8988T (cell line): Measurements from ENCODE around the gene PPA2.
"Not testable (repeated sequence)": the region's sequence is repeated elsewhere in the genome, so short reads cannot be mapped to it uniquely, and the experiment has no call there.

Source experiments
- DNase-seq: peaks from one replicate; pipeline ENCODE4 v3.0.0; 2011

PPA2 gene

DNA sequence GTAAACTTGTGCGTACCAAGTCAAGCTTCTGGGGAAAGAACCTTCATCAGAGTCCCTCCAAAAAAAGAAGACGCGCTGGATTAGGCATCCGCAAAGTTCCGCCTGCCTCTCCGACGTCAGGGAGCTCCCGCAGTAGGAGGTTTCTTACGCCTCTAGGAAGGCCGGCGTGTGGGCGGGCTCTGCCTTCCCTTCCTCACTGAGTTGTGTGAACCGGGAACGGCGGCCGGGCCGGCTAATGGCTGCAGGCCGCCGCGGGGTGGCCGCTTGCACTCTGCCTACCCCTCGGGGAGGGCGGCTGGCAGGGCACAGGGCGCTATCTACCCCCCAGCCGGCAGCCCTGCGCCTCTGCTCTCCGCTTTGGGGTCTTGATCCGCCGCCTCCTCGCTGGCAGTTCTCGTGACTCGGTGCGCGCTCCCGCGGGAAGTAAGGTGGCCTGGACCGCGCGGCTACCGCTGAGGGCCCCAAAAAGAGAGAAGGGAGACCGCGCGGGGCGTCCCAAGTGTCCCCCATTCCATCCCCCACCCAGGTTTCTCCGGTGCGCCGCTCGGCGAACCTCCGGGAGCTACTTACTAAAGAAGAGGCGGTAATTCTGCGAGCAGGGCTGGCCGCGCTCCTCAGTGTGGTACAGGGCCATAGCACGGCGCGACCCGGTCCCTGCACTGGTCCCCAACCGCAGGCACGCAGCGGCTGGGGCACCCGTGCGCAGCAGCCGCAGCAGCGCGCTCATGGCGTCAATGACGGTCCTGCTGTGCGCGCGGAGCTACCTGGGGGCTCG lies at the start of gene PPA2:
TSS of gene PPA2 (minus strand) at position 739 of the 775 bp plus-strand sequence. CDS start at position 727, 12 bp downstream.
- DNase-seq, result peak; percentile 18

DNA sequence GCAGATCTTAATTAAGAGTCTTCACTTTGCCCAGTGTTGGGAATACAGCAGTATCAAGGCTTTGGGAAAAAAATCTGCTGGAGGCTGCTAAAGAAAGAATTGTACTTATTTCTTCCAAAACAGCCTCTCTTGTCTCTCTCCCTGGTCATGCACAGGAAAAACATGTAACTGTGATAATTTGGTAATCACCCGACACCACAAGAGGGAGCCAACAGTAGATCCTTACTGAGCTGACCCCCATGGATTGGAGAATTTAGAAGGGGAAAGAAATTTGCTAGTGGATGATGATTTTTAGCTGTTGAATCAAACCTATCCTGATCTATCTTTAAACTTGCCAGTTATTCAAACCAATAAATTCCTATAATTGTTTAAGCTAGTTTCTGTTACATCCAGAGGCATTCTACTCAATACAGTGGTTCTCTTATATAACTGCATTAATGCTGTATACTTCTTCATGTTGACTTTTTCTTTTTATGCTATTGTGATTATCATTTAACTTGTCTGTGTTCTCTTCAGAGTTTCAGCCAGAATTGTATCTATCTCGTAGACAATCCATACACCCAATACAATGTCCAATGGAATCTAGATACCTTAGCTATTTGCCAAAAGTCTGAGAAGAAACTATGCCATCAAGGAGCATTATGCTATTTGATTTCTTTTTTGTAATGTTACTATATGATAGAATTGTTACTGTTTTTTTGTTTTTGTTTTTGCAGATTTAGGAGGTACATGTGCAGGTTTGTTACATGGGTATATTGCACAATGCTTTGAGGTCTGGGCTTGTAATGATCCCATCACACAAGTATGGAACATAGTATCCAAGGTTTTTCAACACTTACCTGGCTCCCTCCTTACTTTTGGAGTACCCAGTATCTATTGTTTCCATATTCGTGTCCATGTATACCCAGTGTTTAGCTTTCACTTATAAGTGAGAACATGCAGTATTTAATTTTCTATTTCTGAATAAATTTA lies 47.2 kb upstream of the PPA2 start:
- DNase-seq, result peak; percentile 6

GRCh38 chr4:105510245-105510644 lies 36.4 kb upstream of the PPA2 start:
- no peak for DNase-seq

GRCh38 chr4:105509714-105510113 lies 35.9 kb upstream of the PPA2 start:
- DNase-seq, result no peak

- no peak for DNase-seq
Observed at GRCh38 chr4:105509291-105509690, 35.4 kb upstream of the PPA2 start.

DNA sequence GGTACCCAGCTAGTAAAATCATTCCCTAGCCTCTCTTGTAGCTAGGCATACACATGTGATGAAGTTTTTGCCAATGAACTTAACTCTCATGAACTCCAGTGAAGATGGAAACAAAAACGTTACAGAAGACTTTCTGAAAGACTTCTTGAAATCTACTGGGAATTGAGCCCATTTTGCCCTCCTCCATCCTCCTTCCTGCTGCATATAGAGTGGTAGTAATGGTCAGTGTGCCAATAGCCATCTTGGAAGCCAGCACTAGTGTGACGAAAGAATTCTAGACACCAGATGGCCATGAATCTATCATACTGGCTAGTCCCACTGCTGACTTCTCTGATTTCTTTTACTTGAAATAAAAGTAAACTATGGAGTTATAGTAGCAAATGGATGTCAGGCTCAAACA lies 30.9 kb upstream of the PPA2 start:
- DNase-seq, result no peak

- no peak for DNase-seq
Observed at GRCh38 chr4:105503484-105503883, 29.6 kb upstream of the PPA2 start.

- DNase-seq, result no peak
Observed at GRCh38 chr4:105496899-105497298, 23.0 kb upstream of the PPA2 start.

- DNase-seq, result no peak
Observed at GRCh38 chr4:105495667-105496066, 21.8 kb upstream of the PPA2 start.

DNA sequence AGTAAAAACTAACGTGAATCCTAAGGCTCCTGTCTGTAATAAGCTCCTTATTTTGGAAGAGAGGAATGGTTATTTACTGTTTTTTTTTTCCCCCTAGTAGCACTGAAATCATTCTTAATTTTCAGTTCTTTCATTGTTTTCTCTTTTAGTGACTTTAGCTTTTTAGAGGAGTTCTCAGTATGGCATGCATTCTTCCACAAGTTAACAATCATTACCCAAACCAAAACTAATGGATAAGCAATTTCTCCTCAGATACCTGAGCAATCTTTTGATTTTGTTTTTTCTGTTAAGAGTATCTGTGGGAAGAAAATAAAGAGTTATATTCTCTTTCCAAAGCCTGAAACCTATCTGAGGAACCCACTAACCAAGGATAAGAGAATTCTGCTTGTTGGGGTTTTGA lies 16.7 kb upstream of the PPA2 start:
- DNase-seq, result no peak

DNA sequence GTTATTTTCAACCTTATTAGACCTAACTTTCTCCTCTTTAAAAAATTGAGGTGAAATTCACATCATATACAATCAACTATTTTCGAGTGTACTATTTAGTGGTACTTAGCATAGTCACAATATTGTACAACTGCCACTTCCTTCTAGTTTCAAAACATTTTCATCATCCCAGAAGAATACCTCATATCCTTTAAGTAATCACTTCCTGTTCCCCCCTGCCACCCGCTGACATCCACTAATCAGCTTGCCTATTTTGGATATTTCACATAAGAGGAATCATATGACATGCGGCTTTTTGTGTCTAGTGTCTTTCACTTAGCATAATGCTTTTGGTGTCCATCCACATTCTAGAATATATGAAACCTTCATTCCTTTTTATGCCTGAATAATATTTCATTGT lies 10.0 kb upstream of the PPA2 start:
- no peak for DNase-seq

GRCh38 chr4:105474099-105474518 lies 247 bp upstream of the PPA2 start:
- DNase-seq, result peak; percentile 66

DNA sequence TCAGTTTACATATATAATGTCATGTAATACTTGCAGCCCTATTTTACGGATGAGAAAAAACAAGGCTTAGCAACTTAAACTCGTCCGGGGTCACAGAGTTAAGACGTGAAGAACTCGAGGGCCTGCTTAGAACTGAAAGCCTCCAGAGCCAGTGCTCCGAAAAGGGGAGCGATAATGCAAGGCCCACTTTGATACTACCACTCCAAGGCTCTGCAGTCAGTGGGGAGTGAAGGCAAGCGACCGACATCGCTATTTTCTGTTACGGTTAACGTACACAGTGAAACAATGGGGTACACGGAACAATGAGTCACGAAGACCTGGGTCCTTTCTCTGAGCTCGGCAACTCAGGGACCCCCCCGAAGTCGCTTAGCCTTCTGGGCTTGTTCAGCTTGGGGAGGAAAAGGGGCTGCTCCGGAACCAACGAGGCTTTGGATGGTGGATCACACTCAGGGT lies 965 bp downstream of the PPA2 start:
- no peak for DNase-seq

- peak; percentile 14 for DNase-seq
Observed at GRCh38 chr4:105471566-105472176, 2.2 kb downstream of the PPA2 start.

DNA sequence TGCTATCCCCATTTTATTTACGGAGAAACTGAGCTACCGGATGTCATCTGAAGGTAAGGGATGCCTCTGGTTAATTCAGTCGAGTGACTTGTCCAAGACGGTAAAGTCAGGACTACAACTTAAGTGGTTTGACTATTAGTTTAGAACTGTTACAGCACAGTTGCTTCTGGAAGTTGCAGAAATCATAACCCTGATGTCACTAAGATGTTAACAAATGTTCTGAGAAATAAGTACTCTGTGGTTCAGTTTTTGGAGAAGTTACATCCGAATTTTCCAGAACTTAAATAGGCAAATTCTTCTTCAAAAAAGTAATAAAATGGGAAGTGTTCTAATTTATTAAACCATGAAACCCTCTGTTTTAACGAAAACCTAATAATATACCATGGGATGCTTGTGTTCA lies 3.1 kb downstream of the PPA2 start:
- DNase-seq, result no peak

DNA sequence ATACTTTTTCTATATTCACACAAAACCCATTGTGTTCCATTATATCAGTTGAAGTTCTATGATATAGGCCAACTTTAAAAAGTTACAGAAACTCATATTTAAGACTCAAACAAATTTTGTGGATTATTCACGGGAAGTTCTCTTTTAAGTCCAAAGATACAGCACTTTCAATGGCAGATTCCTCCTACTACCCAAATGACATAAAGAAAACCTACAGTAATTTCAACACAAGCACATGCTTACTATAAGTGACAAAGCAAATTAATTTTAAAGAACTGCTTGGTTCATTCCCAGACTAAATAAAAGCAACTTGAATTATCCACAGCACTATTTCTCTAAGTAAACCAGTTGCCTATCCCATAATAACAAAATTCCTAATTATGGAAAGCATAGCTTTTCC lies 4.1 kb downstream of the PPA2 start:
- DNase-seq, result no peak

GRCh38 chr4:105466580-105466979 lies 7.3 kb downstream of the PPA2 start:
- DNase-seq, result no peak

DNA sequence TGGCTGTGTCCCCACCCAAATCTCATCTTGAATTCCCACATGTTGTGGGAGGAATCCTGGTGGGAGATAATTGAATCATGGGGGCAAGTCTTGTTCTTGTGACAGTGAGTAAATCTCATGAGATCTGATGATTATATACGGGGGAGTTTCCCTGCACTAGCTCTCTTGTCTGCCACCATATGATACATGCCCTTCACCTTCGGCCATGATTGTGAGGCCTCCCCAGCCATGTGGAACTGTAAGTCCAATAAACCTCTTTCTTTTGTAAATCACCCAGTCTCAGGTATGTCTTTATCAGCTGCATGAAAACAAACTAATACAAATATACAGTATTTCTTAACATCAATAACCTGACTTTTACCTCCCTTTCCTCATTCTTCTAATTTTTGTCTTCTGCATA lies 9.3 kb downstream of the PPA2 start:
- DNase-seq, result not testable (repeated sequence)

GRCh38 chr4:105462576-105462975 lies 11.3 kb downstream of the PPA2 start:
- no peak for DNase-seq

DNA sequence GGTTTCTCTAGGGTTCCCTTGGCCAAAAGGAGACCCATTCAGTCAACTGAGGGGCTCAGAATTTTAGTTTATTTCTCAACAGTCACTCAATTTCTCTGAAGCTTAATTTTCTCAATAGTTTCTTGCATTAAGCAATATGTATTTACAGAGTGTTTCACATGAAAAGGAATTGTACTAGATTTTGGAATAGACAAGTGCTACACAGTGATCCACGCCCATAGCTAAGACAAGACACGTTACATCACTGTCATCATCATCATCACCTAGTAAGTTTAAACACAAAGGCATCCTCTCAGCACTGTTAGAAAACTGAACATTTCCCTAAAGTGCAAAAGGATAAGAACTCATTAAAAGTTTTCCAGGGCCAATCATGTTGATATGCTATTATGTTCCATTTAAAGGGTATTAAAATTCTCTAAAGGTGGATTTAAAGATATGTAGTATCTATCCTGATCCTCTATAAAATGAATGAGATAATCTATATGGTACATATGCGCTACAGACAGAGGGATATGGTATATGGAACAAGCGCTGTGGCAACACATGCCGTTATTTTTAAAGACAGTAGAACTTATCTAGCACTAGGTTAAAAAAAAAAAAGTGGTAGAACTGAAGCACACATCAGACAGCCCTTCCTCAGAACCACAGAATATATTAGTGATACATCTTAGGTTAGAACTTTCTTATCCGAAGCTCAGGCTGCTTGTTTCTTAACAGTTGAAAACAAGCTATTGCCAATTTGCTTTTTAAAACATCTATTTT lies 12.1 kb downstream of the PPA2 start:
- DNase-seq, result no peak

- no peak for DNase-seq
Observed at GRCh38 chr4:105461221-105461620, 12.6 kb downstream of the PPA2 start.

DNA sequence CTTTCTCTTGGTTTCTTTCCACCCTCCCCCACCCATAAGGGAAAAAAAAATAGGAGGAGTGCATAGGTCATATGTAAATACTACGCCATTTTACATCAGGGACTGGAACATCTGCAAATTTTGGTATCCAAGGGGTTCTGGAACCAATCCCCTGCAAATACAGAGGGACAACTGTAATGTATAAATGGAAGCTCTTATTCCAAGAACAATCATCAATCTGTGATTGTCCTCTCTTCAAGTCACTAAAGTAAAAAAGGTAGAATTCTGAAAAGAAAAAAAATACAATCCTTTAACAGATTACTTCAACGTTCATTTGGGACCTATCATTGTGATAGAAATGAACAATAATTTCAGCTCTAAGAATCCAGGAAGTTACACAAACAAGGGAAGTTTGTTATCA lies 13.6 kb downstream of the PPA2 start:
- DNase-seq, result no peak

DNA sequence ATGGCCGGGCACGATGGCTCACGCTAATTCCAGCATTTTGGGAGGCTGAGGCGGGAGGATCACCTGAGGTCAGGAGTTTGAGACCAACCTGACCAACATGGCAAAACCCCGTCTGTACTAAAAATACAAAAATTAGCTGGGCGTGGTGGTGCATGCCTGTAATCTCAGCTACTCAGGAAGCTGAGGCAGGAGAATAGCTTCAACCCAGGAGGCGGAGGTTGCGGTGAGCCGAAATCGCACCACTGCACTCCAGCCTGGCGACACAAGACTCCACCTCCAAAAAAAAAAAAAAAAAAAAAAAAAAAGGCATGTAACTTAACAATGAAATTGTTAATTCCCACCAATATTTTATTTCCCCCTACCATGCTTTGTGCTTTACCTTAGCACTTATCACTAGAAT lies 15.3 kb downstream of the PPA2 start:
- DNase-seq, result not testable (repeated sequence)
